Panc1 (cell line): Measurements from ENCODE around the gene IFITM2. TPM values are rescaled to one million over a fixed set of nuclear protein-coding genes. Genes with fewer than 3 reads are reported as not detected.

Experiments used
- ATAC-seq: fragments of 200-7000 bp; cut with Tn5 transposase; 2 replicates; pipeline ENCODE4 v1.9.1; 2020; ENCODE audit warnings: mild to moderate bottlenecking, moderate library complexity
- BruUV-seq: library from RNA; stranded (reverse); fragments of 400-500 nt; replicated peaks from 2 replicates; lab custom pipeline; 2021; lab: Mats Ljungman, UMichigan
- CTCF ChIA-PET: fragments of 300-600 bp; sonication (Branson Sonifier 250); formaldehyde crosslinking; loops from one replicate; lab custom pipeline; 2022; ENCODE audit warnings: antibody characterized with exemption; lab: Charles Lee
- POLR2A ChIA-PET: fragments of 300-600 bp; sonication (Branson Sonifier 250); formaldehyde crosslinking; loops from one replicate; lab custom pipeline; 2022; ENCODE audit warnings: antibody characterized with exemption; lab: Charles Lee
- DNase-seq: peaks from one replicate; pipeline ENCODE4 v3.0.0-alpha.2; 2010; ENCODE audit warnings: low read depth, low spot score
- H3K27ac ChIP-seq: 2 replicates; pipeline ENCODE4 v1.5.1; 2011; ENCODE audit warnings: mild to moderate bottlenecking, low read length, inconsistent platforms
- H3K27me3 ChIP-seq: fragments of 200-500 bp; sonication (Bioruptor generic); 2 replicates; pipeline ENCODE4 v1.6.0; 2014; ENCODE audit warnings: low read length, inconsistent platforms; ENCODE audit not compliant: control insufficient read depth, insufficient read depth
- H3K36me3 ChIP-seq: fragments of 200-500 bp; sonication (Bioruptor generic); 2 replicates; pipeline ENCODE4 v1.5.1; 2014; ENCODE audit warnings: inconsistent platforms, mild to moderate bottlenecking, low read length, moderate library complexity; ENCODE audit not compliant: control insufficient read depth, insufficient read depth
- H3K4me1 ChIP-seq: 2 replicates; pipeline ENCODE4 v1.5.1; 2011; ENCODE audit warnings: inconsistent platforms, mild to moderate bottlenecking, low read length, moderate library complexity; ENCODE audit not compliant: control insufficient read depth, insufficient read depth
- H3K4me3 ChIP-seq, 2 experiments: 2 replicates each; pipeline ENCODE4 v1.5.1; 2011 to 2012; ENCODE audit warnings: low read depth in 2 of 2, low read length in 2 of 2, mild to moderate bottlenecking in 2 of 2, inconsistent platforms in 1 of 2, moderate library complexity in 1 of 2
- H3K9me3 ChIP-seq: fragments of 200-500 bp; sonication (Bioruptor generic); 2 replicates; pipeline ENCODE4 v1.5.1; 2014; ENCODE audit warnings: low read depth, mild to moderate bottlenecking, inconsistent platforms, low read length, moderate library complexity; ENCODE audit not compliant: control insufficient read depth, insufficient read depth
- POLR2AphosphoS5 ChIP-seq: IDR thresholded peaks from 2 replicates; pipeline ENCODE4 v1.6.1; 2012; ENCODE audit warnings: mild to moderate bottlenecking, low read depth, low read length, moderate library complexity
- REST ChIP-seq, 2 experiments: IDR thresholded peaks; 2 replicates each; pipeline ENCODE4 v1.6.1; 2011 to 2012; ENCODE audit warnings: low read depth in 2 of 2, control low read depth in 1 of 2, low read length in 1 of 2, mild to moderate bottlenecking in 1 of 2, moderate library complexity in 1 of 2; ENCODE audit not compliant: insufficient read depth in 1 of 2
- SIN3A ChIP-seq: IDR thresholded peaks from 2 replicates; pipeline ENCODE4 v1.6.1; 2012; ENCODE audit warnings: low read depth, mild to moderate bottlenecking, low read length, moderate library complexity, borderline replicate concordance; ENCODE audit not compliant: insufficient read depth
- in situ Hi-C: cut with HindIII; loops from 2 replicates; pipeline ENCODE4 v1.10.0; 2016; ENCODE audit warnings: low sequenced_read_pairs, low pct_unique_long_range_greater_than_20kb
- intact Hi-C: fragments of 100-400 bp; cut with micrococcal nuclease; formaldehyde crosslinking; loops from one replicate; pipeline ENCODE4 v1.10.0; 2022; ENCODE audit not compliant: unreplicated experiment
- total RNA-seq: library from RNA; stranded (reverse); gene quantifications from one replicate; pipeline ENCODE4 v1.2.1, GENCODE V29; 2021; ENCODE audit not compliant: unreplicated experiment
- TF ChIP-seq, protein P1 (sequence below): fragments of 450-650 bp; IDR thresholded peaks from 2 replicates; pipeline ENCODE4 v1.5.1; 2017; ENCODE audit warnings: mild to moderate bottlenecking

IFITM2 gene
- total RNA-seq, 1 experiment from 2014 or later, result 183 TPM

GRCh38 chr11:287821-288477, 19.7 kb upstream of the IFITM2 start:
- POLR2A ChIA-PET, result no interaction called here
- in situ Hi-C loops, result no loop called here

GRCh38 chr11:288478-289397, 18.9 kb upstream of the IFITM2 start, which contains the start of gene PGGHG:
Gene PGGHG (plus strand): TSS chr11:289126. CDS start chr11:289817, 691 bp downstream.
- DNase-seq (no peak), ATAC-seq (peak; percentile 84)
- intact Hi-C loops (no loop called here), in situ Hi-C loops (no loop called here)
- Histone ChIP-seq H3K4me3 (peak within 1 kb of the TSS; percentile 68 to 83), H3K27me3 (no peaks in the 10 kb centered on the region), H3K4me1 (peaks cover 26% of the 10 kb centered on the region), H3K9me3 (no peaks in the 10 kb centered on the region), H3K27ac (peak within 1 kb of the TSS; percentile 86), H3K36me3 (no peaks in the 10 kb centered on the region)
- BruUV-seq, result no TSS peak
- POLR2A ChIA-PET, result interaction anchor here (0.7 to 1.1 kb wide), 2 partner anchors 8 to 20 kb away, joined by 3 to 7 read pairs; no protein-coding TSS in a partner anchor
- TF ChIP-seq POLR2AphosphoS5 (peak; percentile 25; the same call in 1 of the 2 replicates), SIN3A (peak; percentile 69; the same call in 1 of the 2 replicates)
- TF ChIP-seq, protein P1, sequence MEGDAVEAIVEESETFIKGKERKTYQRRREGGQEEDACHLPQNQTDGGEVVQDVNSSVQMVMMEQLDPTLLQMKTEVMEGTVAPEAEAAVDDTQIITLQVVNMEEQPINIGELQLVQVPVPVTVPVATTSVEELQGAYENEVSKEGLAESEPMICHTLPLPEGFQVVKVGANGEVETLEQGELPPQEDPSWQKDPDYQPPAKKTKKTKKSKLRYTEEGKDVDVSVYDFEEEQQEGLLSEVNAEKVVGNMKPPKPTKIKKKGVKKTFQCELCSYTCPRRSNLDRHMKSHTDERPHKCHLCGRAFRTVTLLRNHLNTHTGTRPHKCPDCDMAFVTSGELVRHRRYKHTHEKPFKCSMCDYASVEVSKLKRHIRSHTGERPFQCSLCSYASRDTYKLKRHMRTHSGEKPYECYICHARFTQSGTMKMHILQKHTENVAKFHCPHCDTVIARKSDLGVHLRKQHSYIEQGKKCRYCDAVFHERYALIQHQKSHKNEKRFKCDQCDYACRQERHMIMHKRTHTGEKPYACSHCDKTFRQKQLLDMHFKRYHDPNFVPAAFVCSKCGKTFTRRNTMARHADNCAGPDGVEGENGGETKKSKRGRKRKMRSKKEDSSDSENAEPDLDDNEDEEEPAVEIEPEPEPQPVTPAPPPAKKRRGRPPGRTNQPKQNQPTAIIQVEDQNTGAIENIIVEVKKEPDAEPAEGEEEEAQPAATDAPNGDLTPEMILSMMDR, result no peak
- CTCF ChIA-PET, result interaction anchor here (0.5 kb wide), 1 partner anchor 118 kb away, joined by 3 read pairs; no protein-coding TSS in a partner anchor

More at GRCh38 chr11:287821-288477, 19.7 kb upstream of the IFITM2 start:
- peak; percentile 36 for ATAC-seq
- H3K4me3 ChIP-seq, result peak overlapping the region; percentile 68 to 83
- BruUV-seq, result no TSS peak
- H3K9me3 ChIP-seq, result no peaks in the 10 kb centered on the region
- intact Hi-C loops, result no loop called here
- peaks cover 20% of the 10 kb centered on the region for H3K4me1 ChIP-seq
- CTCF ChIA-PET, result no interaction called here
- no peaks in the 10 kb centered on the region for H3K36me3 ChIP-seq
- TF ChIP-seq REST (IDR thresholded peaks at IDR 0.05; ENCODE audit: insufficient read depth in 1 of 2, low read depth in 2 of 2, low read length in 1 of 2) (no peak), POLR2AphosphoS5 (no peak)
- no peaks in the 10 kb centered on the region for H3K27me3 ChIP-seq
- DNase-seq, result no peak
- peak overlapping the region; percentile 57 for H3K27ac ChIP-seq
